Stimulated activated CD4-positive, alpha-beta T cell treated with anti-CD3 and anti-CD28 coated beads, Interleukin-15, amount 100 ng/mL, for 1 hour (primary cell): ENCODE measurements around the gene A2ML1.
"Not testable (repeated sequence)": the region's sequence is repeated elsewhere in the genome, so short reads cannot be mapped to it uniquely, and the experiment has no call there.

Experiments used
- DNase-seq, 2 donors: peaks; one replicate each; pipeline ENCODE4 v3.0.0-alpha.2; 2020; ENCODE audit warnings: low read depth in 1 of 2, low spot score in 1 of 2

The A2ML1 gene

DNA sequence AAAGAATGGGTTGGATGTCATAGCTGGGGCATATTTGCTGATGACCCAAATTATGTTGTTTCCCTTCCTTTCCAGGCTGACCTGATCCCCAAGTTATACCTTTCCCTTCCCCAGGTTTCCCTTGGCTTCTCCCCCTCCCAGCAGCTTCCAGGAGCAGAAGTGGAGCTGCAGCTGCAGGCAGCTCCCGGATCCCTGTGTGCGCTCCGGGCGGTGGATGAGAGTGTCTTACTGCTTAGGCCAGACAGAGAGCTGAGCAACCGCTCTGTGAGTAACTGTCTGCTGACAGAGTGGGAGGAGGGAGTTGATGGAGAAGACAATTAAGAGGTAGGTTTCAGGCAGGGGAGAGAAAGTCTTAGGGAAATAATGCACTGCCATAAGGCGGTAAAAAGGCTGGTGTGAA is 25.0 kb downstream of the A2ML1 start:
- DNase-seq = no peak

GRCh38 chr12:8849876-8850275 is 27.5 kb downstream of the A2ML1 start:
- no peak for DNase-seq

DNA sequence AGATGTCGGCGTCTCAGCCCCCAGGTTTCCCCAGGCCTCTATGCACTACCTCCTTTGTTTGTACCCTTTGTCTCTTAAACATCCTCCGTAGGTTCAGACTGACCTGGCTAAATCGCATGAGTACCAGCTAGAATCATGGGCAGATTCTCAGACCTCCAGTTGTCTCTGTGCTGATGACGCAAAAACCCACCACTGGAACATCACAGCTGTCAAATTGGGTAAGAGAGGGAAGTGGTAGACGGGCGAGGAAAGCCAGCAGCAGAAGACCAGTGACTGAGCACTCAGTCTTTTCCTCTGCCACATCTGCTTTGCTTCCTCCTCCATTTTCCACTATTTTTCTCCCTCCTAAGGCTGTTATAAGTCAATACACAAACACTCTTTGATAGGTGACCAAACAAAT is 29.7 kb downstream of the A2ML1 start:
- no peak for DNase-seq

- DNase-seq = no peak
Observed at GRCh38 chr12:8855891-8856290, 33.5 kb downstream of the A2ML1 start.

DNA sequence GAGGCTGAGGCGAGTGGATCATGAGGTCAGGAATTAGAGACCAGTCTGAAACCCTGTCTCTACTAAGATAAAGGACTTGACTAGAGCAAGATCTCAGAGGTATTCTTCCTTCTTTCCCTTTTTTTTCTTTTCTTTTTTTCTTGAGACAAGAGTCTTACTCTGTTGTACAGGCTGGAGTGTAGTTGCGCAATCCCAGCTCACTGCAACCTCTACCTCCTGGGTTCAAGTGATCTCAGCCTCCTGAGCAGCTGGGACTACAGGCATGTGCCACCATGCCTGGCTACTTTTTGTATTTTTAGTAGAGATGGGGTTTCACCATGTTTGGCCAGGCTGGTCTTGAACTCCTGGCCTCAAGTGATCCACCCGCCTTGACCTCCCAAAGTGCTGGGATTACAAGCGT is 37.0 kb downstream of the A2ML1 start:
- DNase-seq = not testable (repeated sequence)

DNA sequence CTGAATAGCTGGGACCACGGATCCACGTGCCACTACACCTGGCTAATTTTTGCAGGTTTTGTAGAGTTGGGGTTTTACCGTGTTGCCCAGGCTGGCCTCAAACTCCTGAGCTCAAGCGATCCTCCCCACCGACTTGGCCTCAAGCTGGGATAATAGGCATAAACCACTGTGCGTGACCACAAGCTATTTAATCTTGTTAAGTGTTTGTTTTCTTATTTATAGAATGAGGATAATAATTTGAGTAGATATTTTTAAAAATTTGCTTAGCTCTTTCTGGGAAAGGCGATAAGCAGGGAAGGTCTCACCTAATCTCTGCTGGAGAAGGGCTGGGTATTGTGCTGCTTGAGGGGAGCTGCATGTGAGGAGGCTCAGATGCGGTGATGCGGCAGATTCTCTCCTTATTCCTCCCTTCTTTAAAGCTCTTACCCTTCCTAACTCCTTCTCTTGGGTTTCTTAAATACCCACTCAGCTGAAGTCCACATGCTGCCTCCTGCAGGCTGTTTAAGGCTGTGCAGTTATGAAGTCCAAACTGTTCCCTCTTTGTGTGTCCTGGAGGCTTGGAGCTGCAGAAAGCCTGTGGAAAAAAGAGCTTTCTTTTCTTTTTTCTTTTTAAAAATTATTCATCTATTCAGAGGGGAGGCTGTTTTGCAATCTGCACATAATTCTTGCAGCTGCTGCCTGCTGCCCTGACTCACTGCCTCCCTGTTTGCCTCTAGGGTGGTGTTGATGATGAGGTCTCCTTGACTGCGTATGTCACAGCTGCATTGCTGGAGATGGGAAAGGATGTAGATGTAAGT is 37.9 kb downstream of the A2ML1 start:
- DNase-seq = no peak

DNA sequence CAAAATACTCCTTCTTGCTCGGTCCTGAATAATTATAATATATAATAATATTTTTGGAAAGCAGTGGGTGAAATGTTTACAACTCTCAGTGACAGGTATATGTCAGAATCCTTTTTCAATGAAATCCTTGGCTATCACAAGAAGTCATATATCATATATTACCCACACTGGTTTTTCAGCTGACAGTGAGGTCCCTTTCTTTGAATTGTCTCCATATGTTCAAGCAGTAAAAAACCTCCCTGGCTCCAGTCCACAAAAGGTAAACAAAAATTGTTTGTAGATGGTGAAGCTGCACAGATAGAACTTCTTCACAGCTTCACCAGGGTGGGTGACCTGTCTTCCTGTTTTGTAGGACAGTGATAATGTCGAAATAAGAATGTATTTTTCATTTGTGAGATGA is 44.0 kb downstream of the A2ML1 start:
- DNase-seq = no peak

DNA sequence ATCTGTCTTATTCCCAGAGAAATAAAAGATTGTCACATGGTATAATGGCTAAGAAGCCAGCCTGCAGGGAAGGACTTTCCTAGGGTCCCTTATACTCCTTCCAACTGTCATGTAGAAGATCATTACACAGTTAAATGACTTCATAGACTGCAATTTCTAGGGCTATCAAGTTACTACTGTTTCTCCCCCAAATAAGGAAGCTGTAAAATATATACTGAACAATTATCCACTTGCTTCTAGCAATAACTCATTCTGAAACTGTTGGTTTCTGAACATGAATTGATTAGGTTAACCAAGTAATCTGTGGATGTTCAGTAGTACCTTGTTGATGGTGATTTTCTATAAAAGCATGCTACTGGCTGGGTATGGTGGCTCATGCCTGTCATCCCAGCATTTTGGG is 44.6 kb downstream of the A2ML1 start:
- no peak for DNase-seq

DNA sequence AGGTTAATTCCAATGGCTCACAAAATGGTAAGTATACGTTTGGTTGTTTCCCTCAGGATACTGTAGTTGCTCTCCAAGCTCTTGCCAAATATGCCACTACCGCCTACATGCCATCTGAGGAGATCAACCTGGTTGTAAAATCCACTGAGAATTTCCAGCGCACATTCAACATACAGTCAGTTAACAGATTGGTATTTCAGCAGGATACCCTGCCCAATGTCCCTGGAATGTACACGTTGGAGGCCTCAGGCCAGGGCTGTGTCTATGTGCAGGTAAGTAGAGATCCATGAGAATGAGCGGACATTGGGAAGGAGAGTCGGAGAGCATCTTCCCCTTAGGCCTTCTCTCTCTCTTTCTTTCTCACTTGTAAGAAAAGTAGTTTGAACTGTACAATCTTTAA is 45.4 kb downstream of the A2ML1 start:
- DNase-seq = no peak

- no peak for DNase-seq
Observed at GRCh38 chr12:8870586-8870985, 48.2 kb downstream of the A2ML1 start.

DNA sequence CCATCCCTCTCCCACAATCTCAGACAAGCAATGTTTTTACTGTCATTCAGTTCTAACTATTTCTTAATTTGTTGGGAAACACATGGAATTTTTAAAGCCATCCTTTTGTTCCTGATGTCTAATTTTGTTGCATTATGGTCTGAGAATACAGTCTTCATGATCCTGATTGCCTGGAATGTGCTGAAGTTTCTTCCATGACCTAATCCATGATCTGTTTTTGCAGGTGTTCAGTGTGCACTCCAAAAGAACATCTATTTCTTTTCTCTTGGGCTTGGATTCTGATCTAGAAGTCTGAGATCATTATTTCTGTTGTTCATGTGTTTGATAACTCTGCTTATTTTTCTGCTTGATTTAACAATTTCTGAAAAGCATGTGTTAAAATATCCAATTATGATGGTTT is 48.6 kb downstream of the A2ML1 start:
- DNase-seq = no peak

- DNase-seq = no peak
Observed at GRCh38 chr12:8876887-8877286, 54.5 kb downstream of the A2ML1 start.

GRCh38 chr12:8886502-8887284 is 64.3 kb downstream of the A2ML1 start:
- no peak for DNase-seq

- DNase-seq = no peak
Observed at GRCh38 chr12:8887285-8887715, 64.9 kb downstream of the A2ML1 start.

GRCh38 chr12:8890313-8891085 is 68.1 kb downstream of the A2ML1 start:
- DNase-seq = peak in 1 of 2 donors; percentile 9

- DNase-seq = no peak
Observed at GRCh38 chr12:8891976-8892375, 69.6 kb downstream of the A2ML1 start.

DNA sequence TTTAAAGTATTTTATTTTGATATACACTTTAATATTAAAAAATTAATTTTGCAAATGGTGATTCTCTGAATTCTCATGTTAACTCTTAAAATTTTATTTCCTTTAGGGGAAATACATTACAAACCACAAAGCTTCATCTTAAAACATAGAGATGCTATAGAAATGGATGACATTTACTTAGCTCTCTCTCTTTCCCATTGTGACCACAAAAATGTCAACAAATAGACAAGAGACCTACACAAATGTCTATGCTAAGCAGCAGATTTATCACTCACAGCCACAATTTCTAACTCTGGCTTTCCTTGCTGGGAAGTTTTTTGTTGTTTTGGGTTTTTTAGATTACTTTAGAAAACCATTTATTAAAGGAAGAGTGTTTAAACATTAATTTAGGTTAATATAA is 72.0 kb downstream of the A2ML1 start:
- DNase-seq = no peak

GRCh38 chr12:8894986-8895385 is 72.6 kb downstream of the A2ML1 start:
- no peak for DNase-seq

- no peak for DNase-seq
Observed at GRCh38 chr12:8897081-8897480, 74.7 kb downstream of the A2ML1 start.

DNA sequence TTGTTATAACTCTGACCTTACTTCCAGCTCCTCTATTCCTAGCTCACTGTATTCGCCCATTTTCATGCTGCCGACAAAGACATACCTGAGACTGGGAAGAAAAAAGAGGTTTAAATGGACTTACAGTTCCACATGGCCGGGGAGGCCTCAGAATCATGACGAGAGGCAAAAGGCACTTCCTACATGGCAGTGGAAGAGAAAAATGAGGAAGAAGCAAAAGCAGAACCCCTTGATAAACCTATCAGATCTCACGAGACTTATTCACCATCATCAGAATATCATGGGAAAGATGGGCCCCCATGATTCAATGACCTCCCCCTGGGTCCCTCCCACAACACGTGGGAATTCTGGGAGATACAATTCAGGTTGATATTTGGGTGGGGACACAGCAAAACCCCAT is 77.4 kb downstream of the A2ML1 start:
- no peak for DNase-seq

- DNase-seq = not testable (repeated sequence)
Observed at GRCh38 chr12:8902703-8903102, 80.3 kb downstream of the A2ML1 start.

DNA sequence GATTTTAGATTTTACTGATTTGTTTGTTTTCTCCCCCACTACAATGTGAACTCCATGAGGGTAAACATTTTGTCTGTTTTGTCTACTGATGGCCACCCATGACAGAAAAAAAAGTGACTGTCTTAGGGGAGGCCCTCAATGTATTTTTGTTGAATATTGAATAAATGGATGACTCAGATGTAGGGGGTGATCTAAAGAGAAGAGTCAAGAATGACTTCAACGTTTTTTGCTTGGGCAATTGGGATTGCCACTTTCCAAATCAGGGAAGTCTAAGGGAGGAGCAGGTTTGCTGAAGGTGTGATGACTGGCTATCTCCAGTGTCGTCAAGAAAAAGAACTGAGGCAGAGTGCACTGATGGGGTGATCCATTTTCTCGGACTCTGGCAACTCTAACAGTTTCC is 81.2 kb downstream of the A2ML1 start:
- DNase-seq = no peak
